Right lobe of liver (tissue), 4 donors: Measurements from ENCODE around the gene PTRH2.

ENCODE experiments used
- POLR2A ChIP-seq: fragments of 450-650 bp; IDR thresholded peaks from one replicate; pipeline ENCODE4 v1.6.1; 2017; ENCODE audit warnings: antibody characterized with exemption, mild to moderate bottlenecking
- TF ChIP-seq, protein P1 (sequence below), 4 donors: fragments of 200-600 bp in 3 of 4; fragments of 450-650 bp in 1 of 4; IDR thresholded peaks; one replicate each; pipeline versions ENCODE4 v1.5.1 to v1.8.0; 2016 to 2022; ENCODE audit warnings: antibody characterized with exemption in 4 of 4, mild to moderate bottlenecking in 2 of 4
- donor health status: DM: no; HTN: no; CAD: no.
- donor health status: DM: no; HTN: no; CAD: no.
- donor health status: DM: no; HTN: yes; CAD: no.

DNA sequence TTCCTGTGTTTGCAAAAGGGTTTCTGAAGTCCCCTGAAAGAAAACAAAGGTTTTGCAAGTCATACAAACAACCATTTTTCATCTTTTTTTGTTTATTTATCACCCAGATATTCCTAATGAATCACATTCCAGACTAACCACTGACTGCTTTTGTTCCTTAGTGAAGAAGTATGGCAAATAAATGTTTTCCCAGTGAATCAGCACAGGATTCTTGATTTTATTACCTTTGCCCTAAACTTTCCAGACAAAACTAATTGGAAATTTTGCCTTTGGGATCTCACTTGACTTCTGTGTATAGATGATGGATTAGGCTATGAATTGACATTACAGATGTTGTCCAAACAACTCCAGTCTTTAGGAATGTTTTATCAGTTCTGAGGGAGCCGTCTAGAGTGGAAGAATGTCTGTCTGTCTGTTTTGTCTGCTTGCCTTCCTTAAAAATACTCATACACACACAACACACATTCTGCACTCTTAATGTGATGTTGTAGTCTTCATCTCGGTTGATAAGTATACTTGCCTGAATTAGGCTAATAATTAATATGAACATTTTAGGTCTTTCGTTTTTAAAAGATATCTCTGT lies 49.1 kb upstream of the PTRH2 start:
- TF ChIP-seq, protein P1, sequence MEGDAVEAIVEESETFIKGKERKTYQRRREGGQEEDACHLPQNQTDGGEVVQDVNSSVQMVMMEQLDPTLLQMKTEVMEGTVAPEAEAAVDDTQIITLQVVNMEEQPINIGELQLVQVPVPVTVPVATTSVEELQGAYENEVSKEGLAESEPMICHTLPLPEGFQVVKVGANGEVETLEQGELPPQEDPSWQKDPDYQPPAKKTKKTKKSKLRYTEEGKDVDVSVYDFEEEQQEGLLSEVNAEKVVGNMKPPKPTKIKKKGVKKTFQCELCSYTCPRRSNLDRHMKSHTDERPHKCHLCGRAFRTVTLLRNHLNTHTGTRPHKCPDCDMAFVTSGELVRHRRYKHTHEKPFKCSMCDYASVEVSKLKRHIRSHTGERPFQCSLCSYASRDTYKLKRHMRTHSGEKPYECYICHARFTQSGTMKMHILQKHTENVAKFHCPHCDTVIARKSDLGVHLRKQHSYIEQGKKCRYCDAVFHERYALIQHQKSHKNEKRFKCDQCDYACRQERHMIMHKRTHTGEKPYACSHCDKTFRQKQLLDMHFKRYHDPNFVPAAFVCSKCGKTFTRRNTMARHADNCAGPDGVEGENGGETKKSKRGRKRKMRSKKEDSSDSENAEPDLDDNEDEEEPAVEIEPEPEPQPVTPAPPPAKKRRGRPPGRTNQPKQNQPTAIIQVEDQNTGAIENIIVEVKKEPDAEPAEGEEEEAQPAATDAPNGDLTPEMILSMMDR (IDR thresholded peaks at IDR 0.05) = no peak
- TF ChIP-seq POLR2A = no peak
